Stimulated activated CD8-positive, alpha-beta memory T cell treated with anti-CD3 and anti-CD28 coated beads, Interleukin-7, amount 100 ng/mL, for 48 hours (primary cell): ENCODE measurements around the gene CREG2.
"Not testable (repeated sequence)": the region's sequence is repeated elsewhere in the genome, so short reads cannot be mapped to it uniquely, and the experiment has no call there.

Experiments
- DNase-seq, 2 donors: peaks; one replicate each; pipeline ENCODE4 v3.0.0-alpha.2; 2020; ENCODE audit warnings: low read depth in 1 of 2; ENCODE audit errors: extremely low read depth in 1 of 2

The CREG2 gene

GRCh38 chr2:101374821-101375561, 12.3 kb downstream of the CREG2 start:
- no peak for DNase-seq

- DNase-seq = no peak
These were observed 14.5 kb downstream of the CREG2 start for GRCh38 chr2:101372792-101373191.

GRCh38 chr2:101371636-101372035, 15.7 kb downstream of the CREG2 start:
- no peak for DNase-seq

GRCh38 chr2:101369100-101369499, 18.2 kb downstream of the CREG2 start:
- DNase-seq = no peak

GRCh38 chr2:101368376-101368775, 18.9 kb downstream of the CREG2 start:
- no peak for DNase-seq

- no peak for DNase-seq
These were observed 19.8 kb downstream of the CREG2 start for GRCh38 chr2:101367508-101367907.

GRCh38 chr2:101364878-101365277, 22.4 kb downstream of the CREG2 start:
- DNase-seq = no peak

GRCh38 chr2:101362777-101363176, 24.5 kb downstream of the CREG2 start:
- DNase-seq = no peak

GRCh38 chr2:101362316-101362715, 25.0 kb downstream of the CREG2 start:
- no peak for DNase-seq

- no peak for DNase-seq
These were observed 25.8 kb downstream of the CREG2 start for GRCh38 chr2:101361522-101361921.

GRCh38 chr2:101361121-101361520, 26.2 kb downstream of the CREG2 start:
- no peak for DNase-seq

- no peak for DNase-seq
These were observed 27.1 kb downstream of the CREG2 start for GRCh38 chr2:101360232-101360631.

- DNase-seq = no peak
These were observed 27.8 kb downstream of the CREG2 start for GRCh38 chr2:101359410-101359954.

- DNase-seq = no peak
These were observed 29.9 kb downstream of the CREG2 start for GRCh38 chr2:101357376-101357775.

GRCh38 chr2:101356521-101356920, 30.8 kb downstream of the CREG2 start:
- no peak for DNase-seq

GRCh38 chr2:101356055-101356454, 31.2 kb downstream of the CREG2 start:
- no peak for DNase-seq

GRCh38 chr2:101355401-101356054, 31.8 kb downstream of the CREG2 start:
- no peak for DNase-seq

GRCh38 chr2:101354420-101355311, 32.6 kb downstream of the CREG2 start:
- DNase-seq = no peak

- DNase-seq = not testable (repeated sequence)
These were observed 34.7 kb downstream of the CREG2 start for GRCh38 chr2:101352631-101353030.

- no peak for DNase-seq
These were observed 36.1 kb downstream of the CREG2 start for GRCh38 chr2:101351207-101351606.
